SK-N-MC (cell line): ENCODE results near the gene MCIDAS.

Experiments
- DNase-seq: peaks from one replicate; pipeline ENCODE4 v3.0.0-alpha.2; 2011; ENCODE audit warnings: low read depth, low spot score
- H3K27ac ChIP-seq: fragments of 200-600 bp; sonication (generic); 2 replicates; pipeline ENCODE4 v1.5.1; 2016; ENCODE audit warnings: mixed run types
- H3K36me3 ChIP-seq: fragments of 200-600 bp; sonication (generic); 2 replicates; pipeline ENCODE4 v1.6.1; 2017; ENCODE audit warnings: antibody characterized with exemption, low read length, mixed read lengths; ENCODE audit not compliant: insufficient read depth
- H3K4me3 ChIP-seq: fragments of 200-600 bp; sonication (generic); 2 replicates; pipeline ENCODE4 v1.5.1; 2016
- H3K9ac ChIP-seq: fragments of 200-600 bp; sonication (generic); 2 replicates; pipeline ENCODE4 v1.8.0; 2017; ENCODE audit warnings: mixed run types, mixed read lengths; ENCODE audit not compliant: insufficient read length
- H3K9me3 ChIP-seq: fragments of 200-600 bp; sonication (generic); 2 replicates; pipeline ENCODE4 v1.6.1; 2017; ENCODE audit warnings: low read depth, mild to moderate bottlenecking, antibody characterized with exemption, low read length, moderate library complexity, mixed read lengths
- EZH2 ChIP-seq: fragments of 200-600 bp; sonication (generic); IDR thresholded peaks from one replicate; pipeline ENCODE4 v1.6.1; 2017; ENCODE audit warnings: antibody characterized with exemption
- FOXP2 ChIP-seq: optimal IDR thresholded peaks from 2 replicates; pipeline ENCODE3; 2011; ENCODE audit warnings: mild to moderate bottlenecking, moderate library complexity; ENCODE audit not compliant: insufficient read depth; ENCODE audit errors: extremely low read length, control extremely low read depth
- POLR2AphosphoS5 ChIP-seq: IDR thresholded peaks from 2 replicates; pipeline ENCODE4 v1.6.1; 2012; ENCODE audit warnings: mild to moderate bottlenecking, low read depth, low read length, borderline replicate concordance

Gene MCIDAS

GRCh38 chr5:55226934-55227663 lies at the start of gene MCIDAS:
Gene MCIDAS (minus strand): TSS chr5:55227315. CDS start chr5:55227138, 177 bp downstream.
- Histone ChIP-seq H3K36me3 (no peaks in the 10 kb centered on the region; the same call in 1 of the 2 replicates), H3K9me3 (no peaks in the 10 kb centered on the region), H3K27ac (no peak within 1 kb of the TSS), H3K9ac (peak within 1 kb of the TSS; percentile 74), H3K4me3 (peak within 1 kb of the TSS; percentile 92)
- DNase-seq = no peak
- TF ChIP-seq EZH2 (no peak), FOXP2 (no peak), POLR2AphosphoS5 (peak; percentile 6; the same call in 1 of the 2 replicates)

- H3K4me3 ChIP-seq = no peak overlapping the region
- TF ChIP-seq EZH2 (no peak), POLR2AphosphoS5 (no peak), FOXP2 (no peak)
- no peak for DNase-seq
- H3K27ac ChIP-seq = no peak overlapping the region
- H3K9ac ChIP-seq = no peak overlapping the region
- no peaks in the 10 kb centered on the region for H3K9me3 ChIP-seq
- peaks cover 82% of the 10 kb centered on the region for H3K36me3 ChIP-seq
Measured at GRCh38 chr5:55276771-55277170, 49.7 kb upstream of the MCIDAS start.

- H3K9me3 ChIP-seq = no peaks in the 10 kb centered on the region
- DNase-seq = no peak
- H3K9ac ChIP-seq = no peak overlapping the region
- no peak overlapping the region for H3K27ac ChIP-seq
- peaks cover 68% of the 10 kb centered on the region for H3K36me3 ChIP-seq
- TF ChIP-seq EZH2 (no peak), POLR2AphosphoS5 (no peak), FOXP2 (no peak)
- H3K4me3 ChIP-seq = no peak overlapping the region
Measured at GRCh38 chr5:55258339-55258738, 31.2 kb upstream of the MCIDAS start.

- TF ChIP-seq FOXP2 (no peak), EZH2 (no peak)
- no peak overlapping the region for H3K4me3 ChIP-seq
- H3K9me3 ChIP-seq = no peaks in the 10 kb centered on the region
- no peak overlapping the region for H3K27ac ChIP-seq
- peaks cover 39% of the 10 kb centered on the region for H3K36me3 ChIP-seq
- DNase-seq = no peak
- H3K9ac ChIP-seq = no peak overlapping the region
Measured at GRCh38 chr5:55254802-55255201, 27.7 kb upstream of the MCIDAS start.

- TF ChIP-seq FOXP2 (no peak), EZH2 (no peak), POLR2AphosphoS5 (no peak)
- DNase-seq = no peak
- H3K9me3 ChIP-seq = peaks cover 7% of the 10 kb centered on the region; the same call in 1 of the 2 replicates
- no peak overlapping the region for H3K9ac ChIP-seq
- peaks cover 3% of the 10 kb centered on the region for H3K36me3 ChIP-seq
- no peak overlapping the region for H3K4me3 ChIP-seq
- H3K27ac ChIP-seq = no peak overlapping the region
Measured at GRCh38 chr5:55250064-55250463, 22.9 kb upstream of the MCIDAS start.

- H3K36me3 ChIP-seq = no peaks in the 10 kb centered on the region
- no peak for DNase-seq
- H3K4me3 ChIP-seq = no peak overlapping the region
- H3K9ac ChIP-seq = no peak overlapping the region
- no peaks in the 10 kb centered on the region for H3K9me3 ChIP-seq
- H3K27ac ChIP-seq = no peak overlapping the region
- TF ChIP-seq POLR2AphosphoS5 = no peak
- no peak for TF ChIP-seq FOXP2
- TF ChIP-seq EZH2 = no peak
Measured at GRCh38 chr5:55241746-55242145, 14.6 kb upstream of the MCIDAS start.

GRCh38 chr5:55236800-55237199 lies 9.7 kb upstream of the MCIDAS start:
- H3K9me3 ChIP-seq = no peaks in the 10 kb centered on the region
- H3K36me3 ChIP-seq = no peaks in the 10 kb centered on the region
- no peak overlapping the region for H3K4me3 ChIP-seq
- no peak for DNase-seq
- no peak for TF ChIP-seq POLR2AphosphoS5
- TF ChIP-seq FOXP2 = no peak
- TF ChIP-seq EZH2 = no peak
- no peak overlapping the region for H3K9ac ChIP-seq
- H3K27ac ChIP-seq = no peak overlapping the region

GRCh38 chr5:55234121-55234700 lies 7.1 kb upstream of the MCIDAS start:
- H3K9me3 ChIP-seq = no peaks in the 10 kb centered on the region
- no peak overlapping the region for H3K27ac ChIP-seq
- H3K4me3 ChIP-seq = peak overlapping the region; percentile 97
- no peak overlapping the region for H3K9ac ChIP-seq
- no peaks in the 10 kb centered on the region for H3K36me3 ChIP-seq
- TF ChIP-seq EZH2 (no peak), POLR2AphosphoS5 (no peak), FOXP2 (no peak)
- DNase-seq = no peak
